CD4-positive, alpha-beta T cell treated with Interleukin-4 for 1 hour (primary cell): ENCODE data around the gene RCOR2.

ENCODE experiments used
- DNase-seq, 2 donors: peaks; one replicate each; pipeline ENCODE4 v3.0.0-alpha.2; 2020 to 2022

The RCOR2 gene

DNA sequence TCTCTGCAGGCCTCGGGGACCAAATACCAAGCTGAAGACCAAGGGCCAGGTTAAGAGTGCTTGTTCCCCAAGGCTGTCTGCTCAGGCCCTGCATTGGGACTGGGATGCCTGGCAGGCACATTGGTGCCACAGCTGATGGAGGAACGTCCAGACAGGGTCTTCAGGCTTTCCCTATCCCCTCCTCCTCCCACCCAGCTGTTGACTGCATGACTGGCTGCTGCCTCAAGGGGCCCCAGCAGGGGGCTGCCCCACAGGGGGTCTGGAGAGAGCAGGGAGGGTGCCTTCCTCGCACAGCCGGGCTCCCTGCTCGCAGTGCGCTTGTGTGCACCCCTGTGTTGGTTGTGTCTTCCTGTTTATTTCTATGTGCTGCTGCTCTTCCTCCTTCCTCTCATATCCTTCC is 9.9 kb downstream of the RCOR2 start:
- no peak for DNase-seq

- DNase-seq, result peak; percentile 55 to 61
Observed at GRCh38 chr11:63906585-63906984, 10.4 kb downstream of the RCOR2 start.

GRCh38 chr11:63906087-63906486 is 10.9 kb downstream of the RCOR2 start:
- no peak for DNase-seq

DNA sequence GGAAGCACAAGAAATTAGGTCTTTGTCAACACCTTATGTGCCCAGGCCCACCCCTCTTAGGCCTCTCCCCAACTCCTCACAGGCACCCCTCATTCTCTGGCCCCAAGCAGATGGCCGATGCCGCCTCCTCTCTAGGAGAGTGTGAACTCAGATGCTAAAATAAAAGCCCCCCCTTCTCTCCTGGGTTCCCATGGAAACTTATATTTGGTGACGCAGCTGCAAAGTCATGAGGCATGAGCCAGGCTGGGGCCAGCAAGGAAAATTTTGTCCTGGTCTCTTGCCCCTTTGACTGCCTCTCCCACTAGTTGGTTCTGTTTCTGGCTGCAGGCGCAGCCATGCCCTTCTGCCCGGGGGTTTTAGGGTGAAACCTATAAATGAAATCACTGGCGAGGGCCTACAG is 11.8 kb downstream of the RCOR2 start:
- DNase-seq, result no peak

DNA sequence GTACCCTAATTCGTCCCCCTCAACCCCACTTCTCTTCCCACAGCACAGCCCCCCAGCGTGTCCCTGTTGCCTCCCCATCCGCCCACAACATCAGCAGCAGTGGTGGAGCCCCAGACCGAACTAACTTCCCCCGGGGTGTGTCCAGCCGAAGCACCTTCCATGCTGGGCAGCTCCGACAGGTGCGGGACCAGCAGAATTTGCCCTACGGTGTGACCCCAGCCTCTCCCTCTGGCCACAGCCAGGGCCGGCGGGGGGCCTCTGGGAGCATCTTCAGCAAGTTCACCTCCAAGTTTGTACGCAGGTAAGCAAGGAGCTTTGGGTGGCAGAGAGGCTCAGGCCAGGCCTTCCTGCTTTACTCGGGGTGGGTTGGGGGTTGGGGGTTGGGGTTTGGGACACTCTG is 12.2 kb downstream of the RCOR2 start:
- DNase-seq, result no peak

DNA sequence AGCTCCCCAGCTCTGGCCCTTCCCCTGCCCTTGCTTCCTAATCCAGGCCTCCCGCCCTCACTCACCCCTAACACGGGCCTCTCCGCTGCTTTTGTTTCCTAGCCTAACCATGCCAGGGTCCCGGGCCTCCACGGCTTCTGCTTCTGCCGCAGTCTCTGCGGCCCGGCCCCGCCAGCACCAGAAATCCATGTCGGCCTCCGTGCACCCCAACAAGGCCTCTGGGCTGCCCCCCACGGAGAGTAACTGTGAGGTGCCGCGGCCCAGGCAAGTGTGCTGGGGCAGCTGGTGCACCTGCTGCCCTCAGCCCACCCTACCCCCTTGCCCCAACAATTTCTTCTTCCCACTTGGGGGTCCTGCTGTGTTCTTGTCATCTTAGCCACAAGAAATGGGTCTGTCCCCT is 13.1 kb downstream of the RCOR2 start:
- no peak for DNase-seq

GRCh38 chr11:63901660-63902059 is 15.3 kb downstream of the RCOR2 start:
- no peak for DNase-seq

DNA sequence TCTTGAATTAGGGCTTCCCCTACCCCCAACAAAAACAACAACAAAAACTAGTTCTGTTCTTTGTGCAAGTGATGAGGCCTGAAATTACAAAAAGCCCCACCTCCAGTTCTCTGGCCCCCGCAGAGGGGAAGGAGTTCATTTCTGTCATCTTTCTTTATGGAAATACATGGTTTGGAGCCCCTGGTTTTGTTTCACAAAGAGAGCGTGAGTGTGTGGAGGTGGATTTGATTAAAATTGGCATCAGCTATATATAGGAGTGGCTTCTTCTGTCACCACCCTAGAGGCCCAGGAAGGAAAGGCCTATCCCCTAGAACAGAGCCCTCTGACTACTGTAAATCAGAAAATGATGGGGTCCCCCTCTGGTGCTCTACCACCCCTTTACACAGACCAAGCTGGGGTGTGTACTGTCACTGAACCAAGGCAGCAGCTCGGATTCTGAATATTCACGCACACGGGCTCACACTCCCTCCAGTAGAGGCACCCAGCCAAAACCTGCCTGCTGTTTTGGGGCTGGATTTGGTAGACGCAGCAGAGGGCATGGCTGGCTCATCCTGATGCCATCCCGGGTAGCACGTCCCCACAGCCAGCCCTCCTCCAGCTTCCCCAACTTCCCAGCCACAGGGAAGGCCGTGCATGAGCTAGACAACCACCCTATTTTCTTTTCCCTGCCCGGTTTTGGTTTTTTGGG is 19.4 kb downstream of the RCOR2 start:
- no peak for DNase-seq

- DNase-seq, result no peak
Observed at GRCh38 chr11:63896071-63896470, 20.9 kb downstream of the RCOR2 start.

DNA sequence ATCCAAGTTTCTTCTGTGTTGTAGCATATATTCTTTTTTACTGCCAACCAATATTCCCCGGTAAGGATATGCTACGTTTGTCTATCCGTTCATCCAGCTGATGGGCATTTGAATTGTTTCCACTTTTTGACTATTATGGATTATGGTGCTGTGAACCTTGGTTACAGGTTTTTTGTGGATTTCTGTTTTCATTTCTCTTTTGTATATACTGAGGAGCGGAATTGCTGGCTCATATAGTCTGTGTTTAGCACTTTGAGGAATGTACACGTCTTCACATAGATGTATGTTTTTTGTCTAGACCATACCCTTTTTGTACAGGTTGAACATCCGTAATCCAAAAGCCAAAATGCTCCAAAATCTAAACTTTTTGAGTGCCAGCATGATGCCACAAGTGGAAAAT is 23.6 kb downstream of the RCOR2 start:
- no peak for DNase-seq

DNA sequence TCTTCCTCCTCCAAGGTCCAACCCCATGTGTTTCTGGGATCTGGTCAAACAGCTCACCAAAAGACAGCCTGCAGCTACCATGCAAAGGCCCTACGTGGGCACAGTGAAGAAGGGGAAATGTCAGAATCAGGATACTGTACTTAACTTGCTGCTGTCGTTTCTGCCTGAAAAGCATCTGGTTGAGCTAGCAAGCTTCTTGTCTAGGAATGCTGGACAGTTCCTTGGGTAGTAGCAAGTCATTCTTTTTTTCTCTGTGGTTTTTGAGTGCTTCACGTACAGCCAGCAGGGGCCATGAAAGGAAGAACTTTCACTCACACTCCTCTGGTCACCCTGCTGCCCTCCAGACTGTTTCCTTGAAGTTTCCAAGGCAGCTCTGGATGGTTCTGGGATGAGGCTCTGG is 24.7 kb downstream of the RCOR2 start:
- DNase-seq, result no peak

- no peak for DNase-seq
Observed at GRCh38 chr11:63890368-63890767, 26.6 kb downstream of the RCOR2 start.

DNA sequence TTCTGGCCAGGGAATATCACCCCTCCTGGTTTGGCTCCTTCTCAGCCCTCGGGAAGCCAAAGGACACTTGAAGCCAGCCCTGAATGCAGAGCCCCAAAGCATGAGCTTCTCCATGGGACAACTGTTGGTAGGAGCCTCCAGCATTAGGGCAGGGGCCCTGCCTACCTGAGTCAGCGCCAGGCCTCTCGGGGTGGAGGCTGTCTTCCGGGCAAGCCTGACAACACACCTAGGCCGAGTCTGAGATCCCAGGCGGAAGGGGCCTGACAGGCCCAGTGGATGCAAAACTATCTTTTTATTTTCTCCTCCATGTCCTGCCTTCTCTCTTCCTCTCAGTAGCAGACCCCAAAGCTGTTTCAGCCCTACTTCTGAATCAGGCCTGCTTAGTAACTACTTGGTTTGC is 27.6 kb downstream of the RCOR2 start:
- DNase-seq, result no peak

DNA sequence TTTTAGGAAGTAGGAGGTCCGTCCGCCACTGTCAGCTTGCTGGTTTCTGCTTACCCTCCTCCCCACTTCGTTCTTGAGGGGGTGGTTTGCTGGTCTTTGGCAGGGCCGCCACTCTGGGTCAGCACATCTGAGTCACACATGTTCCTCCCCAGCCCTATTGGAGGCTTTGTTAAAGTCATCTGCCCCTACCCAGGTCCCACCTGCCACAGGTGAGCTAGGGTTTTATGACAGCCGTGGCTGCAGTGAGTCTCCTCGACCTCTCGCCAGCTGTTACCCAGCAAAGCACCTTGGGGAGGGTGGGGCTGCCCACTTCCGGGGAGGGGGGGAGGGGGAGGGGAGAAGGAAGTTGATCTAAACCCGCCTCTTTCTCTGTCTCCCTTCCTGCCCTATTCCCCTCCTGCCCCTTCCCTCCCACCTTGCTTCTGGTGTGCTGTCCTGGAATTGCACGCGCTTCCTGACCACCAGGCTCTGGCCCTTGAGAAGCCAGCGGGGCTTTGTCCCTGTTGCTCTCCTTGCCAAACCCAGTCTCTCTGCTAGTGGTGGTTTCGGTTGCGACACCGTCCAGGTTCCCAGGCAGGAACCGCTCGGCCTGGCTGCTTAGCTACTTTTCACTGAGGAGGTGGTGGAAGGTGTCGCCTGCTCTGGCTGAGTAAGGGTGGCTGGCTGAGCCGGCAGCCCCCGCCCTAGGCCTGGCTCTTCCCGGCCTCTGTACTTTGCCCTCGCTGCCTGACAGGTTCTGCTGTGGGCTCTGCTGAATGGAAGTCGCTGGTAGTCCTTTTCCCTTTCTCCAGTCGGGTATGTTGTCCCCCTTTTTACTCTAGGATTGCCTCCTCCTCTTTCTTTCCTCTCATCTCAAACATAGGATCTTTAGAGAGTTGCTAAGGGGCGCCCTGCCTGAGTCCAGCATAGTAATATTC is 28.5 kb downstream of the RCOR2 start:
- peak; percentile 66 to 75 for DNase-seq

GRCh38 chr11:63887386-63887999 is 29.5 kb downstream of the RCOR2 start:
- no peak for DNase-seq

GRCh38 chr11:63884196-63884932 is 32.6 kb downstream of the RCOR2 start:
- DNase-seq, result no peak

GRCh38 chr11:63883791-63884190 is 33.2 kb downstream of the RCOR2 start:
- no peak for DNase-seq

DNA sequence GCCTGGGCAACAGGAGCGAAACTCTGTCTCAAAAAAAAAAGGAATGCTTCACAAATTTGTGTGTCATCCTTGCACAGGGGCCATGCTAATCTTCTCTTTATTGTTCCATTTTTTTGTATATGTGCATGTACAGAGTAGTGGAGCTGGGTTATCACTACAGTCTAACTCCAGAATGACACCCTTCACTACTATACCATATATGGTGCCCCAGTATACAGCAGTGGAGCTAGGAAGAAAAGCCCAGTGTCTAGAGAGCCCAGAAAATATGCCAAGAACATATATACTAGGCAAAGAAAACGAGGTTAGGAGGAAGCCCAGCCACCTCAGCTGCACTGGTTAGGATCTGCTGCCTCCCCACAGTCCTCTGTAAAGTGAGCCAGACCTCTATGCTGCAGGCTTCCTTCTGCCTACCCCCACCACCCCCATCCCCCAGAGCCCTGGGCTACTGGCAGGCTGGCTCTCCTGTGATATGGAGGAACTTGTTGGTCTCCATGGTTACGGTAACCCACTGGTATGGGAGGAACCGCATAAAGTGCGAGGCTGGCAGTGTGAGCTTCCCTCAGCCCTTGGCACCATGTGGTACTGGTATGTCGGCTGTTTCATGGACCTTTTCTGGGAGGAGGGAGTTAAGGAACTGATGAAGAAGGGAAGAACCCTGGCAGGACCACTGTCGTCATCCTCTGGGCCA is 34.3 kb downstream of the RCOR2 start:
- peak; percentile 36 to 64 for DNase-seq

GRCh38 chr11:63880403-63880790 is 36.6 kb downstream of the RCOR2 start:
- no peak for DNase-seq

- DNase-seq, result no peak
Observed at GRCh38 chr11:63879598-63880402, 37.2 kb downstream of the RCOR2 start.

- no peak for DNase-seq
Observed at GRCh38 chr11:63877658-63878241, 39.2 kb downstream of the RCOR2 start.
